Effector memory CD4-positive, alpha-beta T cell (primary cell): ENCODE results near the gene CNR2.

ENCODE experiments used
- DNase-seq, 3 donors: peaks; one replicate each; pipeline ENCODE4 v3.0.0-alpha.2; 2020
- H3K27ac ChIP-seq: 2 replicates; pipeline ENCODE4 v1.7.0; 2013; ENCODE audit warnings: mild to moderate bottlenecking, low read length, moderate library complexity; ENCODE audit not compliant: insufficient read depth, poor library complexity, severe bottlenecking
- H3K27me3 ChIP-seq: replicated peaks from 2 replicates; pipeline ENCODE4 v1.7.0; 2013; ENCODE audit warnings: mild to moderate bottlenecking, low read length; ENCODE audit not compliant: insufficient read depth, control insufficient read depth, poor library complexity, severe bottlenecking
- H3K36me3 ChIP-seq: 2 replicates; pipeline ENCODE4 v1.7.0; 2013; ENCODE audit warnings: mild to moderate bottlenecking, low read length, moderate library complexity; ENCODE audit not compliant: control insufficient read depth, insufficient read depth
- H3K4me1 ChIP-seq: 2 replicates; pipeline ENCODE4 v1.7.0; 2013; ENCODE audit warnings: low read length, mild to moderate bottlenecking; ENCODE audit not compliant: control insufficient read depth, insufficient read depth, poor library complexity, severe bottlenecking
- H3K4me3 ChIP-seq: 2 replicates; pipeline ENCODE4 v1.7.0; 2013; ENCODE audit warnings: low read length, low read depth, mild to moderate bottlenecking; ENCODE audit not compliant: insufficient read depth, poor library complexity, severe bottlenecking
- H3K9me3 ChIP-seq: 2 replicates; pipeline ENCODE4 v1.7.0; 2013; ENCODE audit warnings: mild to moderate bottlenecking, low read length, moderate library complexity; ENCODE audit not compliant: control insufficient read depth

CNR2 gene

GRCh38 chr1:23936481-23937176, 23.5 kb upstream of the CNR2 start:
- DNase-seq, result no peak
- Histone ChIP-seq H3K27ac (no peak overlapping the region), H3K27me3 (no peaks in the 10 kb centered on the region), H3K4me1 (no peaks in the 10 kb centered on the region), H3K36me3 (no peaks in the 10 kb centered on the region), H3K9me3 (no peaks in the 10 kb centered on the region), H3K4me3 (no peak overlapping the region)

- no peak overlapping the region for H3K4me3 ChIP-seq
- no peaks in the 10 kb centered on the region for H3K4me1 ChIP-seq
- DNase-seq, result no peak
- no peaks in the 10 kb centered on the region for H3K9me3 ChIP-seq
- no peaks in the 10 kb centered on the region for H3K36me3 ChIP-seq
- H3K27ac ChIP-seq, result no peak overlapping the region
- H3K27me3 ChIP-seq, result no peaks in the 10 kb centered on the region
These were observed 18.3 kb upstream of the CNR2 start for GRCh38 chr1:23931491-23931880.

GRCh38 chr1:23930861-23931490, 17.8 kb upstream of the CNR2 start:
- no peak overlapping the region for H3K27ac ChIP-seq
- H3K27me3 ChIP-seq, result no peaks in the 10 kb centered on the region
- H3K36me3 ChIP-seq, result no peaks in the 10 kb centered on the region
- DNase-seq, result no peak
- no peak overlapping the region for H3K4me3 ChIP-seq
- no peaks in the 10 kb centered on the region for H3K9me3 ChIP-seq
- no peaks in the 10 kb centered on the region for H3K4me1 ChIP-seq

GRCh38 chr1:23930270-23930669, 17.1 kb upstream of the CNR2 start:
- Histone ChIP-seq H3K4me1 (no peaks in the 10 kb centered on the region), H3K27ac (no peak overlapping the region), H3K36me3 (no peaks in the 10 kb centered on the region), H3K4me3 (no peak overlapping the region), H3K27me3 (no peaks in the 10 kb centered on the region), H3K9me3 (no peaks in the 10 kb centered on the region)
- DNase-seq, result no peak

- H3K4me3 ChIP-seq, result no peak overlapping the region
- H3K9me3 ChIP-seq, result no peaks in the 10 kb centered on the region
- H3K4me1 ChIP-seq, result no peaks in the 10 kb centered on the region
- H3K27ac ChIP-seq, result no peak overlapping the region
- H3K36me3 ChIP-seq, result no peaks in the 10 kb centered on the region
- DNase-seq, result no peak
- H3K27me3 ChIP-seq, result no peaks in the 10 kb centered on the region
These were observed 15.6 kb upstream of the CNR2 start for GRCh38 chr1:23928789-23929188.

- Histone ChIP-seq H3K9me3 (no peaks in the 10 kb centered on the region), H3K27me3 (no peaks in the 10 kb centered on the region), H3K27ac (no peak overlapping the region), H3K4me1 (no peaks in the 10 kb centered on the region), H3K4me3 (no peak overlapping the region), H3K36me3 (no peaks in the 10 kb centered on the region)
- no peak for DNase-seq
These were observed 13.9 kb upstream of the CNR2 start for GRCh38 chr1:23927097-23927496.

- Histone ChIP-seq H3K36me3 (no peaks in the 10 kb centered on the region), H3K27ac (no peak overlapping the region), H3K4me3 (no peak overlapping the region), H3K4me1 (no peaks in the 10 kb centered on the region), H3K9me3 (no peaks in the 10 kb centered on the region), H3K27me3 (no peaks in the 10 kb centered on the region)
- no peak for DNase-seq
These were observed 12.1 kb upstream of the CNR2 start for GRCh38 chr1:23925279-23925678.

GRCh38 chr1:23924601-23925000, 11.4 kb upstream of the CNR2 start:
- DNase-seq, result no peak
- no peaks in the 10 kb centered on the region for H3K27me3 ChIP-seq
- no peaks in the 10 kb centered on the region for H3K4me1 ChIP-seq
- H3K4me3 ChIP-seq, result no peak overlapping the region
- H3K27ac ChIP-seq, result no peak overlapping the region
- no peaks in the 10 kb centered on the region for H3K36me3 ChIP-seq
- no peaks in the 10 kb centered on the region for H3K9me3 ChIP-seq

- Histone ChIP-seq H3K4me1 (no peaks in the 10 kb centered on the region), H3K36me3 (no peaks in the 10 kb centered on the region), H3K4me3 (no peak overlapping the region), H3K27ac (no peak overlapping the region), H3K27me3 (no peaks in the 10 kb centered on the region), H3K9me3 (no peaks in the 10 kb centered on the region)
- DNase-seq, result no peak
These were observed 10.7 kb upstream of the CNR2 start for GRCh38 chr1:23923592-23924499.
